Mesodermal cell (in vitro differentiated cells): ENCODE measurements around the gene SATB1.
A peak's percentile ranks its signal among the peaks of the same experiment; 100 is the strongest.

ENCODE experiments used
- H3K27ac ChIP-seq: 2 replicates; pipeline ENCODE4 v1.7.0; 2013; ENCODE audit warnings: mild to moderate bottlenecking, low read depth, low read length, moderate library complexity; ENCODE audit not compliant: severe bottlenecking
- H3K36me3 ChIP-seq: 2 replicates; pipeline ENCODE4 v1.7.1; 2013; ENCODE audit warnings: mild to moderate bottlenecking, low read length, moderate library complexity; ENCODE audit not compliant: control insufficient read depth, insufficient read depth
- H3K4me1 ChIP-seq: one replicate; pipeline ENCODE4 v1.7.1; 2013; ENCODE audit warnings: mild to moderate bottlenecking, low read length; ENCODE audit not compliant: insufficient read depth, control insufficient read depth, poor library complexity, severe bottlenecking
- H3K4me3 ChIP-seq: 2 replicates; pipeline ENCODE4 v1.7.0; 2013; ENCODE audit warnings: low read length, control low read depth, mild to moderate bottlenecking; ENCODE audit not compliant: insufficient read depth, poor library complexity, severe bottlenecking; ENCODE audit errors: extremely low read depth
- H3K9me3 ChIP-seq: 2 replicates; pipeline ENCODE4 v1.7.1; 2013; ENCODE audit warnings: mild to moderate bottlenecking, low read length, moderate library complexity; ENCODE audit not compliant: control insufficient read depth
- WGBS, 2 experiments: methylation state at CpG; one replicate each; pipeline ENCODE4 v1.1.5; 2013; ENCODE audit warnings: missing lambda C conversion rate in 2 of 2; ENCODE audit not compliant: insufficient coverage in 2 of 2; 5-methylcytosine and 5-hydroxymethylcytosine counted together

Gene SATB1

GRCh38 chr3:18351823-18352744 is 73.1 kb downstream of the SATB1 start:
- Histone ChIP-seq H3K4me3 (no peak overlapping the region), H3K36me3 (peaks cover 9% of the 10 kb centered on the region), H3K9me3 (no peaks in the 10 kb centered on the region), H3K4me1 (peaks cover 3% of the 10 kb centered on the region), H3K27ac (peak overlapping the region; percentile 24)
- 95 to 97% methylated on average over 8 to 10 of the region's 12 CpGs for WGBS, 2 experiments

GRCh38 chr3:18351069-18351628 is 74.0 kb downstream of the SATB1 start:
- no CpG with 5 or more reads among the region's 5 CpGs for WGBS, 2 experiments
- Histone ChIP-seq H3K4me3 (no peak overlapping the region), H3K9me3 (no peaks in the 10 kb centered on the region), H3K36me3 (peaks cover 9% of the 10 kb centered on the region), H3K27ac (no peak overlapping the region), H3K4me1 (peaks cover 3% of the 10 kb centered on the region)

GRCh38 chr3:18349197-18349798 is 75.8 kb downstream of the SATB1 start:
- 90 to 92% methylated on average over 15 to 17 of the region's 18 CpGs for WGBS, 2 experiments
- H3K9me3 ChIP-seq = no peaks in the 10 kb centered on the region
- no peak overlapping the region for H3K27ac ChIP-seq
- H3K36me3 ChIP-seq = peaks cover 9% of the 10 kb centered on the region
- no peak overlapping the region for H3K4me3 ChIP-seq
- no peaks in the 10 kb centered on the region for H3K4me1 ChIP-seq

- Histone ChIP-seq H3K4me3 (no peak overlapping the region), H3K9me3 (no peaks in the 10 kb centered on the region), H3K4me1 (no peaks in the 10 kb centered on the region), H3K27ac (no peak overlapping the region), H3K36me3 (peaks cover 9% of the 10 kb centered on the region)
- WGBS, 2 experiments = 100% methylated on average over 2 of the region's 4 CpGs; no CpG with 5 or more reads in 1 of the 2 experiments
Measured at GRCh38 chr3:18346097-18346496, 79.0 kb downstream of the SATB1 start.

GRCh38 chr3:18345015-18345367 is 80.1 kb downstream of the SATB1 start:
- 18% methylated on average over 4 of the region's 5 CpGs; no CpG with 5 or more reads in 1 of the 2 experiments for WGBS, 2 experiments
- no peaks in the 10 kb centered on the region for H3K4me1 ChIP-seq
- H3K27ac ChIP-seq = no peak overlapping the region
- no peak overlapping the region for H3K4me3 ChIP-seq
- peaks cover 9% of the 10 kb centered on the region for H3K36me3 ChIP-seq
- no peaks in the 10 kb centered on the region for H3K9me3 ChIP-seq

GRCh38 chr3:18344306-18345014 is 80.7 kb downstream of the SATB1 start:
- H3K4me1 ChIP-seq = no peaks in the 10 kb centered on the region
- WGBS, 2 experiments = no CpG with 5 or more reads among the region's 4 CpGs
- no peak overlapping the region for H3K27ac ChIP-seq
- no peak overlapping the region for H3K4me3 ChIP-seq
- H3K36me3 ChIP-seq = peaks cover 8% of the 10 kb centered on the region
- H3K9me3 ChIP-seq = no peaks in the 10 kb centered on the region

- Histone ChIP-seq H3K4me1 (peaks cover 4% of the 10 kb centered on the region), H3K27ac (no peak overlapping the region), H3K36me3 (peaks cover 3% of the 10 kb centered on the region), H3K4me3 (no peak overlapping the region), H3K9me3 (no peaks in the 10 kb centered on the region)
- 50 to 52% methylated on average over 1 to 2 of the region's 2 CpGs for WGBS, 2 experiments
Measured at GRCh38 chr3:18343809-18344208, 81.3 kb downstream of the SATB1 start.

GRCh38 chr3:18338827-18339514 is 86.2 kb downstream of the SATB1 start:
- Histone ChIP-seq H3K4me1 (peaks cover 9% of the 10 kb centered on the region), H3K9me3 (no peaks in the 10 kb centered on the region), H3K4me3 (no peak overlapping the region), H3K27ac (peak overlapping the region; percentile 19), H3K36me3 (no peaks in the 10 kb centered on the region)
- 87 to 96% methylated on average over 7 to 9 of the region's 11 CpGs for WGBS, 2 experiments

- Histone ChIP-seq H3K4me1 (peaks cover 9% of the 10 kb centered on the region), H3K9me3 (no peaks in the 10 kb centered on the region), H3K36me3 (no peaks in the 10 kb centered on the region), H3K27ac (no peak overlapping the region), H3K4me3 (no peak overlapping the region)
- 100% methylated on average over 1 of the region's 1 CpG; no CpG with 5 or more reads in 1 of the 2 experiments for WGBS, 2 experiments
Measured at GRCh38 chr3:18337231-18337630, 87.9 kb downstream of the SATB1 start.
